ENCODE measurements around the gene REV3L. TPM values are rescaled to one million over a fixed set of nuclear protein-coding genes. Genes with fewer than 3 reads are reported as not detected.

The REV3L gene
- total and polyA plus RNA-seq, 9 of the 15 experiments (the other 6 are each of a cell fraction or from before 2014, with no cell fraction given), result 5.5 to 24.4 (median 14.4) TPM

DNA sequence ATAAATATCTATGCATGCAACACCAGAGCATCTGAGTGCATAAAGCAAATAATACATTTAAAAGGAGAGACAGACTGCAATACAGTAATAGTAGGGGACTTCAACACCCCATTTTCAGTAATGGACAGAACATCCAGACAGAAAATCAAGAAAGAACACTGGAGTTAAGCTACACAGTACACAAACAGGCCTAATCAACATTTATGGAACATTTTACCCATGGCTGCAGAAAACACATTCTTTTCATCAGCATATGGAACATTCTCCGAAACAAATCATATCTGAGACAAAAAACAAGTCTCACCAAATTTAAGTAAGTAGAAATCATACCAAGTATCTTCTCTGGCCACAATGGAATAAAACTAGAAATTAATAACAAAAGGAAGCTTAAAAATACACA, 50.5 kb downstream of the REV3L start:
- Histone ChIP-seq H3K27ac (ENCODE audit: extremely low read depth, low read depth, low read length) (no peak overlapping the region), H3K79me2 (ENCODE audit: control insufficient read depth, insufficient read depth, low read length) (peaks cover 87% of the 10 kb centered on the region), H3K9ac (ENCODE audit: insufficient read depth in 1 of 2, low read depth in 2 of 2, low read length in 2 of 2) (no peak overlapping the region), H2AFZ (ENCODE audit: low read depth, low read length) (no peak overlapping the region), H3K9me3 (replicated peaks; ENCODE audit: control insufficient read depth, insufficient read depth, low read depth, low read length) (peaks cover 4% of the 10 kb centered on the region; the same call in 1 of the 2 replicates), H3K4me3 (no peak overlapping the region), H4K20me1 (replicated peaks; ENCODE audit: control insufficient read depth, insufficient read depth, low read length) (no peaks in the 10 kb centered on the region), H3K4me1 (replicated peaks in 1 of 2; ENCODE audit: control insufficient read depth in 2 of 2, insufficient read depth in 2 of 2, low read length in 2 of 2) (no peaks in the 10 kb centered on the region), H3K27me3 (ENCODE audit: control insufficient read depth in 2 of 2, insufficient read depth in 2 of 2, low read length in 2 of 2) (no peaks in the 10 kb centered on the region), H3K9me1 (ENCODE audit: control insufficient read depth, insufficient read depth, low read length) (peaks cover 3% of the 10 kb centered on the region), H3K36me3 (ENCODE audit: control insufficient read depth, insufficient read depth, low read length) (0 out of 3 replicates have a peak, but pooled peaks cover 2% of the 10 kb centered on the region), H3K4me2 (ENCODE audit: insufficient read depth, low read length) (no peak overlapping the region)
- ATAC-seq, result no peak
- FAIRE-seq, result no peak
- ChIA-PET CTCF (ENCODE audit: low intra/inter-chr PET ratio) (no interaction called here), POLR2A (no interaction called here)
- no peak for DNase-seq (ENCODE audit: extremely low read depth in 1 of 4, low spot score in 3 of 4)
- no peak for TF ChIP-seq CEBPG (CRISPR knock-in tag; IDR thresholded peaks at IDR 0.05)
- no peak for TF ChIP-seq CEBPG (tag; conservative IDR thresholded peaks at IDR 0.05 in 1 of 2, IDR thresholded peaks at IDR 0.05 in 1 of 2)
- no peak for TF ChIP-seq BHLHE40 (IDR thresholded peaks at IDR 0.05; ENCODE audit: low read length)
- no peak for TF ChIP-seq ZEB2 (IDR thresholded peaks at IDR 0.05)
- no peak for TF ChIP-seq U2AF1 (optimal IDR thresholded peaks at IDR 0.05; ENCODE audit: low read depth, low read length)
- no peak for TF ChIP-seq CREB5 (CRISPR knock-in tag; IDR thresholded peaks at IDR 0.05)
- TF ChIP-seq SPI1 (IDR thresholded peaks at IDR 0.05; ENCODE audit: borderline replicate concordance, low read depth, low read length), result no peak
- no peak for TF ChIP-seq TFAM (CRISPR knock-in tag; conservative IDR thresholded peaks at IDR 0.05)
- no peak for TF ChIP-seq ARID1B (IDR thresholded peaks at IDR 0.05)
- no peak for TF ChIP-seq MLX (CRISPR knock-in tag; conservative IDR thresholded peaks at IDR 0.05)
- TF ChIP-seq SNIP1 (IDR thresholded peaks at IDR 0.05; ENCODE audit: low read depth), result no peak
- TF ChIP-seq FOXJ3 (CRISPR knock-in tag; IDR thresholded peaks at IDR 0.05), result no peak
- no peak for TF ChIP-seq IRF1 (CRISPR knock-in tag; IDR thresholded peaks at IDR 0.05; ENCODE audit: borderline replicate concordance)
- no peak for TF ChIP-seq ZNF551 (CRISPR knock-in tag; IDR thresholded peaks at IDR 0.05)
- TF ChIP-seq CREM (IDR thresholded peaks at IDR 0.05; ENCODE audit: low read depth), result no peak
- TF ChIP-seq HIVEP1 (CRISPR knock-in tag; IDR thresholded peaks at IDR 0.05), result no peak
- TF ChIP-seq ZNF778 (CRISPR knock-in tag; IDR thresholded peaks at IDR 0.05), result no peak
- TF ChIP-seq TCFL5 (CRISPR knock-in tag; conservative IDR thresholded peaks at IDR 0.05), result no peak
- intact Hi-C loops (cut with micrococcal nuclease) (no loop called here), in situ Hi-C loops (cut with MboI) (no loop called here)
- 100% methylated on average over 1 of the region's 1 CpG for WGBS (ENCODE audit: insufficient coverage, low coverage, missing lambda C conversion rate)
- no TSS peak for BruUV-seq (replicated peaks)
